Stimulated activated CD8-positive, alpha-beta memory T cell treated with anti-CD3 and anti-CD28 coated beads, Interleukin-7, amount 100 ng/mL, for 24 hours (primary cell): ENCODE results near the gene CAB39.

ENCODE experiments used
- DNase-seq: peaks from one replicate; pipeline ENCODE4 v3.0.0-alpha.2; 2020; ENCODE audit warnings: low read depth

CAB39 gene

GRCh38 chr2:230757476-230757875, 44.8 kb downstream of the CAB39 start:
- DNase-seq = no peak

- DNase-seq = no peak
These were observed 46.2 kb downstream of the CAB39 start for GRCh38 chr2:230758566-230759480.

GRCh38 chr2:230759481-230760167, 47.0 kb downstream of the CAB39 start:
- no peak for DNase-seq

- no peak for DNase-seq
These were observed 49.1 kb downstream of the CAB39 start for GRCh38 chr2:230761704-230762103.

GRCh38 chr2:230762317-230762896, 49.8 kb downstream of the CAB39 start:
- no peak for DNase-seq

- DNase-seq = no peak
These were observed 51.7 kb downstream of the CAB39 start for GRCh38 chr2:230764346-230764745.

GRCh38 chr2:230765611-230766300, 53.1 kb downstream of the CAB39 start:
- DNase-seq = no peak

- no peak for DNase-seq
These were observed 55.3 kb downstream of the CAB39 start for GRCh38 chr2:230767862-230768388.

- DNase-seq = no peak
These were observed 58.2 kb downstream of the CAB39 start for GRCh38 chr2:230770804-230771203.

GRCh38 chr2:230772156-230772555, 59.5 kb downstream of the CAB39 start:
- DNase-seq = no peak

- DNase-seq = no peak
These were observed 60.6 kb downstream of the CAB39 start for GRCh38 chr2:230773039-230773773.

GRCh38 chr2:230774348-230774951, 61.8 kb downstream of the CAB39 start:
- DNase-seq = no peak

GRCh38 chr2:230775737-230776136, 63.1 kb downstream of the CAB39 start:
- DNase-seq = no peak

GRCh38 chr2:230777721-230778120, 65.1 kb downstream of the CAB39 start:
- DNase-seq = no peak

- DNase-seq = no peak
These were observed 65.9 kb downstream of the CAB39 start for GRCh38 chr2:230778350-230779063.

GRCh38 chr2:230779126-230779525, 66.5 kb downstream of the CAB39 start:
- no peak for DNase-seq

GRCh38 chr2:230779607-230780006, 67.0 kb downstream of the CAB39 start:
- no peak for DNase-seq

- DNase-seq = no peak
These were observed 68.6 kb downstream of the CAB39 start for GRCh38 chr2:230781130-230781797.

- no peak for DNase-seq
These were observed 70.5 kb downstream of the CAB39 start for GRCh38 chr2:230783101-230783500.

- DNase-seq = no peak
These were observed 72.2 kb downstream of the CAB39 start for GRCh38 chr2:230784795-230785194.
